ENCODE results near the gene MAGI3. TPM values are rescaled to one million over a fixed set of nuclear protein-coding genes. Genes with fewer than 3 reads are reported as not detected.

Gene MAGI3
- total and polyA plus RNA-seq, 9 donors: 5.3 to 20.8 (median 15.4) TPM

DNA sequence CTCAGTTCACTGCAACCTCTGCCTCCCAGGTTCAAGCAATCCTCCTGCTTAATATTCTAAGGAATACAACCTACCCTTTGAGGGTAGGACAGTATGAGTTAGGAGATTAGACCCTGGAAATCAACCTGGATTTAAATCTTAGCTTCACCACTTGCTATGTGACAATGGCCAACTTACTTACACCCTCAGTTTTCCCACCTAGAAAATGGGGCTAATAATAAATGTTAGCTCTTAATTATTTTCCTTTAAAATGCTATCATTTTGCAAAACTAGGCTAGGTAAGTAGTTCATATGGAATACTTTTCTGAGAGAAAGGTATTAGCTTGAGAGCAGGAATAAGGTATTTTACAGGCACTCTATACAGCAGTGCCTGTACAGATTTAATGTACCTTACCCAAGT, 258.2 kb downstream of the MAGI3 start:
- Histone ChIP-seq H3K4me3 (no peak overlapping the region), H3K9me3 (no peaks in the 10 kb centered on the region), H3K27ac (no peak overlapping the region), H3K4me1 (ENCODE audit: insufficient read depth) (no peaks in the 10 kb centered on the region), H3K27me3 (no peaks in the 10 kb centered on the region), H3K36me3 (no peaks in the 10 kb centered on the region)
- DNase-seq: no peak
- intact Hi-C loops (cut with DNase I): no loop called here
- TF ChIP-seq POLR2A (IDR thresholded peaks at IDR 0.05) (no peak), EP300 (IDR thresholded peaks at IDR 0.05) (no peak)
- TF ChIP-seq, protein P1, sequence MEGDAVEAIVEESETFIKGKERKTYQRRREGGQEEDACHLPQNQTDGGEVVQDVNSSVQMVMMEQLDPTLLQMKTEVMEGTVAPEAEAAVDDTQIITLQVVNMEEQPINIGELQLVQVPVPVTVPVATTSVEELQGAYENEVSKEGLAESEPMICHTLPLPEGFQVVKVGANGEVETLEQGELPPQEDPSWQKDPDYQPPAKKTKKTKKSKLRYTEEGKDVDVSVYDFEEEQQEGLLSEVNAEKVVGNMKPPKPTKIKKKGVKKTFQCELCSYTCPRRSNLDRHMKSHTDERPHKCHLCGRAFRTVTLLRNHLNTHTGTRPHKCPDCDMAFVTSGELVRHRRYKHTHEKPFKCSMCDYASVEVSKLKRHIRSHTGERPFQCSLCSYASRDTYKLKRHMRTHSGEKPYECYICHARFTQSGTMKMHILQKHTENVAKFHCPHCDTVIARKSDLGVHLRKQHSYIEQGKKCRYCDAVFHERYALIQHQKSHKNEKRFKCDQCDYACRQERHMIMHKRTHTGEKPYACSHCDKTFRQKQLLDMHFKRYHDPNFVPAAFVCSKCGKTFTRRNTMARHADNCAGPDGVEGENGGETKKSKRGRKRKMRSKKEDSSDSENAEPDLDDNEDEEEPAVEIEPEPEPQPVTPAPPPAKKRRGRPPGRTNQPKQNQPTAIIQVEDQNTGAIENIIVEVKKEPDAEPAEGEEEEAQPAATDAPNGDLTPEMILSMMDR (IDR thresholded peaks at IDR 0.05): no peak

GRCh38 chr1:113652771-113653170, 262.5 kb downstream of the MAGI3 start:
- TF ChIP-seq, protein P1 (IDR thresholded peaks at IDR 0.05): no peak
- TF ChIP-seq EP300 (IDR thresholded peaks at IDR 0.05) (no peak), POLR2A (IDR thresholded peaks at IDR 0.05) (no peak)
- intact Hi-C loops (cut with DNase I): no loop called here
- H3K4me1 ChIP-seq (ENCODE audit: insufficient read depth): no peaks in the 10 kb centered on the region
- DNase-seq: no peak
- H3K27me3 ChIP-seq: no peaks in the 10 kb centered on the region
- H3K36me3 ChIP-seq: no peaks in the 10 kb centered on the region
- no peak overlapping the region for H3K4me3 ChIP-seq
- H3K27ac ChIP-seq: no peak overlapping the region
- no peaks in the 10 kb centered on the region for H3K9me3 ChIP-seq

DNA sequence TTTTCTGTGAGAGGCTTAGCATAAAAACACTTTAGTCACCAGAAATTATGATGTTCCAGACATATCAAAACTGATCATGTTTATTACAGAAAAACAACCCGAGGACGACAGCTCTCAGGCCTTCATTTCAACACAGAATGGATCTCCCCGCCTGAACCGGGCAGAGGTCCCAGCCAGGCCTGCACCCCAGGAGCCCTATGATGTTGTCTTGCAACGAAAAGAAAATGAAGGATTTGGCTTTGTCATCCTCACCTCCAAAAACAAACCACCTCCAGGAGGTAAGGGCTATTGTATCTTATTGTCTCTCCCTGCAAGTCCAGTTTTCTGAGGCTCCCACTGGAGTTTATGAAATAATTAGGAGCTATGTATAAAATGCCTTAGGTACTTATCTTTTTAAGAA, 263.4 kb downstream of the MAGI3 start:
- DNase-seq: no peak
- no peaks in the 10 kb centered on the region for H3K9me3 ChIP-seq
- no peak overlapping the region for H3K4me3 ChIP-seq
- WGBS, 3 donors: 92 to 95% (median 92%) methylated on average over 5 of the region's 5 CpGs
- H3K36me3 ChIP-seq: no peaks in the 10 kb centered on the region
- TF ChIP-seq, protein P1 (IDR thresholded peaks at IDR 0.05): no peak
- TF ChIP-seq EP300 (IDR thresholded peaks at IDR 0.05): no peak
- TF ChIP-seq POLR2A (IDR thresholded peaks at IDR 0.05): no peak
- intact Hi-C loops (cut with DNase I): no loop called here
- no peaks in the 10 kb centered on the region for H3K27me3 ChIP-seq
- no peaks in the 10 kb centered on the region for H3K4me1 ChIP-seq (ENCODE audit: insufficient read depth)
- H3K27ac ChIP-seq: no peak overlapping the region

DNA sequence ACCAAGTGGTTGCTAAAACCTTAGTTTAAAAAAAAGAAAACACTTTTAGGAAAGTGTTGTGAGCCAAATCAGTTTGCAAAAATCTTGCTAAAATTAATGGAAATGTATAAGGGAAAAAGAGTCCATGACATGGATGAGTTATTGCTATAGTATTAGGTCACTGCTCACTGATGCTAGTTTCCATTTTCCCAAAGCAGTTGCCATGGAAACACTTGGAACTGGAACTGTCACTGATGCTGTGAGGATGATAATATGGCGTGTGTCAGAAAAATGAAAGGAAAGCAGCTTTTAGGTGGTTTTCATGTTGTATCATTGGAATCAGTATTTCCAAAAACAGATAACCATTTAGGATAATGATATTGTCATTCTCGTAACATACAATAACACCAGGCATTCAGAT, 264.6 kb downstream of the MAGI3 start:
- intact Hi-C loops (cut with DNase I): no loop called here
- Histone ChIP-seq H3K4me1 (ENCODE audit: insufficient read depth) (no peaks in the 10 kb centered on the region), H3K9me3 (no peaks in the 10 kb centered on the region), H3K27me3 (no peaks in the 10 kb centered on the region), H3K4me3 (no peak overlapping the region), H3K36me3 (no peaks in the 10 kb centered on the region), H3K27ac (no peak overlapping the region)
- WGBS, 3 donors: 97% methylated on average over 2 of the region's 2 CpGs
- no peak for DNase-seq
- no peak for TF ChIP-seq EP300 (IDR thresholded peaks at IDR 0.05)
- no peak for TF ChIP-seq POLR2A (IDR thresholded peaks at IDR 0.05)
- TF ChIP-seq, protein P1 (IDR thresholded peaks at IDR 0.05): no peak

DNA sequence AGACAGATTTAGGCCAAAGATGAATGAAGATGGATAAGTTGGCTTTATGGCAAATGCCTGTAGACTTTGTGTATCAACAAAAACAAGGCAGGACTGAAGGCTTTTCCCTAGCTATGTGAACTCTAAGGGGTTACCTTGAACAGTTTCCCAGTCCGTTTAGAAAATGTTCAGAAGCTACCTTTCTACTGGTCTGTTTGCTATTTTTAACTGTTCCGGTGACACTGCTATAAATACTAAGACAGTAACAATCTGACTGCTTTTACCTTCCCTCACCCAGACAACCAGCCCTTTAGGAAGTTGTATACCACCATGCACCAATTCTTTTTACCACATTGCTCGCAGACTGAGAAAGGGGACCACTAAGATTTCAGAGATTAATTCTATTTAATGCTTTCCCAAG, 266.8 kb downstream of the MAGI3 start:
- intact Hi-C loops (cut with DNase I): no loop called here
- WGBS, 3 donors: 51 to 61% (median 60%) methylated on average over 3 of the region's 3 CpGs
- no peaks in the 10 kb centered on the region for H3K4me1 ChIP-seq (ENCODE audit: insufficient read depth)

More for the DNA sequence above, 266.8 kb downstream of the MAGI3 start:
- TF ChIP-seq, protein P1 (IDR thresholded peaks at IDR 0.05): no peak
- TF ChIP-seq EP300 (IDR thresholded peaks at IDR 0.05) (no peak), POLR2A (IDR thresholded peaks at IDR 0.05) (no peak)
- no peak for DNase-seq
- Histone ChIP-seq H3K27me3 (no peaks in the 10 kb centered on the region), H3K27ac (no peak overlapping the region), H3K9me3 (no peaks in the 10 kb centered on the region), H3K4me3 (no peak overlapping the region), H3K36me3 (no peaks in the 10 kb centered on the region)
